Measurements from ENCODE around the gene CEP57.
"Not testable (repeated sequence)": the region's sequence is repeated elsewhere in the genome, so short reads cannot be mapped to it uniquely, and the experiment has no call there.

The CEP57 gene

GRCh38 chr11:95863486-95864140 is 73.3 kb downstream of the CEP57 start:
- no peak for DNase-seq (ENCODE audit: low spot score)

- DNase-seq (ENCODE audit: low spot score) = no peak
Observed at GRCh38 chr11:95867105-95867504, 76.8 kb downstream of the CEP57 start.

- not testable (repeated sequence) for DNase-seq (ENCODE audit: low spot score)
Observed at GRCh38 chr11:95870877-95871276, 80.6 kb downstream of the CEP57 start.

GRCh38 chr11:95877291-95877690 is 87.0 kb downstream of the CEP57 start:
- no peak for DNase-seq (ENCODE audit: low spot score)

All from pons (tissue), 1 donor.